ENCODE measurements around the gene GARS1. TPM values are rescaled to one million over a fixed set of nuclear protein-coding genes. Genes with fewer than 3 reads are reported as not detected.

Gene GARS1
- total and polyA plus RNA-seq, 4 donors, result 43.3 to 73.6 (median 67.8) TPM

DNA sequence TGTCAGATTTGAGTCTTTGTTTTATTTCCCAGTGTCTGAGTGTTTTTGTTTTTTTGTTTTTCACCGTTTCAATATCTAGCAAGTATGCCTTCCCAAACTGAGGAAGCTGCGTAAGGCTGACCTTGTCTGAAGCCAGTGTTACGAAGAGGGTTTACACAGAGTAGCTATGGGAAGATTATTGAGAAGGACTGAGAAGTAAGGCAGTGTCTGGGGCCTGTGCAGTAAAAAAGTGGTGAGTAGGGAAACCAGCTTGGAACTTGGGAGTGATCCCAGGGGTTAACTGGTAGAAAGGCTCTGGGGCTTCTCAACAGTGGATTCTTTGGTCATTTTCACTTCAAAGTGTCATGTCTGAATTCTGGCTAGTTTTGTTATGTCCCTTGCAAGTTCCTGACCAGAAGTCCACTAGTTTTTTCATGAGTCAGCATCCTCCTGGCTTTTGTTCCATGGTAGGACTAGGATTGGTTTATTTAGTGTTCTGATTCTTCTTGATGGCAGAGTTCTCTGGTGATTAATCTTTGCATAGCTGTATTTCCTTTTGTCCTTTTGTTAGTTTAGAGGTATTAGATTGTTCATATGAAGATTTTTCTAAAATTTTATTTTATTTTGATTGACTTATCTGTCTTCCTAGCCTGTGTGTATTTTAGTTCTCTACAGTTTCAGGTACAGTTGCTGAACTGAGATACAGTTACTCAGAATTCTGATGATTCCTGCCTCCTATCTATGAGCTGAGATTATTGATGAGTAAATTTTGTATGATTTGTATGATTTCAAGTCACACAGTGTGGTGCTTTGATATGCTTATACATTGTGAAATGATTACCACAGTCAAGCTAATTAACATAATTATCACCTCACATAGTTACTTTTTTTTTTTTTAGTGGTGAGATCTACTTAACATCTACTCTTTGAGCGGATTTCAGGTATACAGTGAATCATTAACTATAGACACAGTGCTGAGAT is 19.0 kb downstream of the GARS1 start:
- Histone ChIP-seq H3K27me3 (ENCODE audit: control insufficient read depth in 4 of 4, insufficient read depth in 4 of 4, low read length in 3 of 4) (no peaks in the 10 kb centered on the region), H3K4me3 (ENCODE audit: low read depth in 1 of 3, low read length in 3 of 3) (no peak overlapping the region), H3K36me3 (ENCODE audit: control insufficient read depth in 4 of 4, insufficient read depth in 3 of 4, low read depth in 1 of 4, low read length in 3 of 4) (peaks cover 13 to 61% (median 33%) of the 10 kb centered on the region in 4 donors), H3K9me3 (ENCODE audit: control insufficient read depth in 4 of 4, low read length in 3 of 4) (no peaks in the 10 kb centered on the region), H3K27ac (ENCODE audit: low read depth in 1 of 2, low read length in 2 of 2) (no peak overlapping the region), H3K4me1 (ENCODE audit: control insufficient read depth in 4 of 4, insufficient read depth in 4 of 4, low read length in 3 of 4) (no peaks in the 10 kb centered on the region), H3K9ac (ENCODE audit: low read depth in 1 of 2, low read length in 2 of 2) (no peak overlapping the region)
- 97% methylated on average over 4 of the region's 4 CpGs for whole genome bisulfite sequencing
- TF ChIP-seq RAD21 (IDR thresholded peaks at IDR 0.05) (no peak), RXRA (IDR thresholded peaks at IDR 0.05) (no peak), EGR1 (IDR thresholded peaks at IDR 0.05; ENCODE audit: low read depth in 2 of 2) (no peak), GABPA (IDR thresholded peaks at IDR 0.05 in 1 of 2, conservative IDR thresholded peaks at IDR 0.05 in 1 of 2) (no peak), YY1 (IDR thresholded peaks at IDR 0.05) (no peak)
- TF ChIP-seq, protein P1, sequence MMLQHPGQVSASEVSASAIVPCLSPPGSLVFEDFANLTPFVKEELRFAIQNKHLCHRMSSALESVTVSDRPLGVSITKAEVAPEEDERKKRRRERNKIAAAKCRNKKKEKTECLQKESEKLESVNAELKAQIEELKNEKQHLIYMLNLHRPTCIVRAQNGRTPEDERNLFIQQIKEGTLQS (IDR thresholded peaks at IDR 0.05), result no peak
- DNase-seq (ENCODE audit: low spot score), result no peak

DNA sequence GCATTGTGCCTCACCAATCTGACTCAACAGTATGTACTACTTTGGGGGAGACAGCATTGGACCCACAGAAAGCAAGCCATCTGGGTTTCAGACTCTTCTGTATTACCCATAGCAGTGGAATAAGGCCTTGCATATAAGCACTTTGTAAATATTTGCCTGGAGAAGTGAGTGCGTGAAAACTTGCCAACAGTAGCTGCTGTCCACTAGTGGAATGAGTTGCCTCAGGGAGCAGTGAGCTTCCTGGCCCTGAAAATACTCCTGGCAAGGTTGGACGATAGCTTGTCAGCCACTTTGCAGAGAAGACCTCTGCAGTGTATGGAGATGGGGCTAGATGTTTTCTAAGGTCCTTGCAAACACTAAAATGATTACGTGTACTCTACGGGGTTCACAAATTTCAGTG is 21.6 kb downstream of the GARS1 start:
- no peak overlapping the region for H3K9ac ChIP-seq (ENCODE audit: low read depth in 1 of 2, low read length in 2 of 2)
- H3K9me3 ChIP-seq (ENCODE audit: control insufficient read depth in 4 of 4, low read length in 3 of 4), result no peaks in the 10 kb centered on the region
- H3K4me3 ChIP-seq (ENCODE audit: low read depth in 1 of 3, low read length in 3 of 3), result no peak overlapping the region
- DNase-seq (ENCODE audit: low spot score), result no peak
- 87% methylated on average over 4 of the region's 4 CpGs for WGBS
- no peaks in the 10 kb centered on the region for H3K4me1 ChIP-seq (ENCODE audit: control insufficient read depth in 4 of 4, insufficient read depth in 4 of 4, low read length in 3 of 4)
- TF ChIP-seq, protein P2, sequence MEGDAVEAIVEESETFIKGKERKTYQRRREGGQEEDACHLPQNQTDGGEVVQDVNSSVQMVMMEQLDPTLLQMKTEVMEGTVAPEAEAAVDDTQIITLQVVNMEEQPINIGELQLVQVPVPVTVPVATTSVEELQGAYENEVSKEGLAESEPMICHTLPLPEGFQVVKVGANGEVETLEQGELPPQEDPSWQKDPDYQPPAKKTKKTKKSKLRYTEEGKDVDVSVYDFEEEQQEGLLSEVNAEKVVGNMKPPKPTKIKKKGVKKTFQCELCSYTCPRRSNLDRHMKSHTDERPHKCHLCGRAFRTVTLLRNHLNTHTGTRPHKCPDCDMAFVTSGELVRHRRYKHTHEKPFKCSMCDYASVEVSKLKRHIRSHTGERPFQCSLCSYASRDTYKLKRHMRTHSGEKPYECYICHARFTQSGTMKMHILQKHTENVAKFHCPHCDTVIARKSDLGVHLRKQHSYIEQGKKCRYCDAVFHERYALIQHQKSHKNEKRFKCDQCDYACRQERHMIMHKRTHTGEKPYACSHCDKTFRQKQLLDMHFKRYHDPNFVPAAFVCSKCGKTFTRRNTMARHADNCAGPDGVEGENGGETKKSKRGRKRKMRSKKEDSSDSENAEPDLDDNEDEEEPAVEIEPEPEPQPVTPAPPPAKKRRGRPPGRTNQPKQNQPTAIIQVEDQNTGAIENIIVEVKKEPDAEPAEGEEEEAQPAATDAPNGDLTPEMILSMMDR (IDR thresholded peaks at IDR 0.05; ENCODE audit: low read depth, low read length, missing input control), result no peak
- TF ChIP-seq JUND (IDR thresholded peaks at IDR 0.05), result no peak
- TF ChIP-seq FOXA1 (IDR thresholded peaks at IDR 0.05), result no peak
- H3K27me3 ChIP-seq (ENCODE audit: control insufficient read depth in 4 of 4, insufficient read depth in 4 of 4, low read length in 3 of 4), result no peaks in the 10 kb centered on the region
- no peak overlapping the region for H3K27ac ChIP-seq (ENCODE audit: low read depth in 1 of 2, low read length in 2 of 2)
- peaks cover 13 to 62% (median 32%) of the 10 kb centered on the region in 4 donors for H3K36me3 ChIP-seq (ENCODE audit: control insufficient read depth in 4 of 4, insufficient read depth in 3 of 4, low read depth in 1 of 4, low read length in 3 of 4)

DNA sequence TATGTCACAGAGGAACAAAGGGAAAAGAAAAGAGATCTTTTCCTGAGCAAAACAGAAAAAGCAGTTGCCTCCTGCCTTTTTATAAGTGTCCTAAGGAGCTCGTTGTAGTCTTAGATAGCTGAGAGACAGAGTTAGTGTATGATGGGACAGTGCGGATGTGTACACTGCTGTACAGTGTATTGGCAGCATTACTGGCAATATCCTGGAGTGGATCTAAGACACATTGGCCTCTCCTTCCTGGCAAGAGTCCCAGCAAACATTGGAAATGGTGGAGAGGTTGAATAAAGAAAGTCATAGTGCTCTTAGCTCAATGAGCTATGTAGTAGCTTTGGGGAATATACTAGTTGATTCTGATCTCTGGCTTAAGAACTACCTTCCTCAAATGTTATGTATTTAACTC is 22.7 kb downstream of the GARS1 start:
- 94% methylated on average over 2 of the region's 2 CpGs for WGBS
- H3K4me1 ChIP-seq (ENCODE audit: control insufficient read depth in 4 of 4, insufficient read depth in 4 of 4, low read length in 3 of 4), result no peaks in the 10 kb centered on the region
- H3K9me3 ChIP-seq (ENCODE audit: control insufficient read depth in 4 of 4, low read length in 3 of 4), result no peaks in the 10 kb centered on the region
- peaks cover 11 to 69% (median 36%) of the 10 kb centered on the region in 4 donors for H3K36me3 ChIP-seq (ENCODE audit: control insufficient read depth in 4 of 4, insufficient read depth in 3 of 4, low read depth in 1 of 4, low read length in 3 of 4)
- H3K9ac ChIP-seq (ENCODE audit: low read depth in 1 of 2, low read length in 2 of 2), result no peak overlapping the region
- DNase-seq (ENCODE audit: low spot score), result no peak
- H3K4me3 ChIP-seq (ENCODE audit: low read depth in 1 of 3, low read length in 3 of 3), result no peak overlapping the region
- no peaks in the 10 kb centered on the region for H3K27me3 ChIP-seq (ENCODE audit: control insufficient read depth in 4 of 4, insufficient read depth in 4 of 4, low read length in 3 of 4)
- no peak overlapping the region for H3K27ac ChIP-seq (ENCODE audit: low read depth in 1 of 2, low read length in 2 of 2)
- TF ChIP-seq, protein P3, sequence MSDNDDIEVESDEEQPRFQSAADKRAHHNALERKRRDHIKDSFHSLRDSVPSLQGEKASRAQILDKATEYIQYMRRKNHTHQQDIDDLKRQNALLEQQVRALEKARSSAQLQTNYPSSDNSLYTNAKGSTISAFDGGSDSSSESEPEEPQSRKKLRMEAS (IDR thresholded peaks at IDR 0.05), result no peak
- no peak for TF ChIP-seq RXRA (IDR thresholded peaks at IDR 0.05)
- no peak for TF ChIP-seq TAF1 (conservative IDR thresholded peaks at IDR 0.05)
- TF ChIP-seq YY1 (IDR thresholded peaks at IDR 0.05), result no peak
- no peak for TF ChIP-seq NR2F2 (IDR thresholded peaks at IDR 0.05)
- no peak for TF ChIP-seq FOXA1 (IDR thresholded peaks at IDR 0.05)
- TF ChIP-seq HNF4G (IDR thresholded peaks at IDR 0.05), result no peak
- no peak for TF ChIP-seq JUND (IDR thresholded peaks at IDR 0.05)
- TF ChIP-seq EGR1 (IDR thresholded peaks at IDR 0.05; ENCODE audit: low read depth in 2 of 2), result no peak
- TF ChIP-seq, protein P4, sequence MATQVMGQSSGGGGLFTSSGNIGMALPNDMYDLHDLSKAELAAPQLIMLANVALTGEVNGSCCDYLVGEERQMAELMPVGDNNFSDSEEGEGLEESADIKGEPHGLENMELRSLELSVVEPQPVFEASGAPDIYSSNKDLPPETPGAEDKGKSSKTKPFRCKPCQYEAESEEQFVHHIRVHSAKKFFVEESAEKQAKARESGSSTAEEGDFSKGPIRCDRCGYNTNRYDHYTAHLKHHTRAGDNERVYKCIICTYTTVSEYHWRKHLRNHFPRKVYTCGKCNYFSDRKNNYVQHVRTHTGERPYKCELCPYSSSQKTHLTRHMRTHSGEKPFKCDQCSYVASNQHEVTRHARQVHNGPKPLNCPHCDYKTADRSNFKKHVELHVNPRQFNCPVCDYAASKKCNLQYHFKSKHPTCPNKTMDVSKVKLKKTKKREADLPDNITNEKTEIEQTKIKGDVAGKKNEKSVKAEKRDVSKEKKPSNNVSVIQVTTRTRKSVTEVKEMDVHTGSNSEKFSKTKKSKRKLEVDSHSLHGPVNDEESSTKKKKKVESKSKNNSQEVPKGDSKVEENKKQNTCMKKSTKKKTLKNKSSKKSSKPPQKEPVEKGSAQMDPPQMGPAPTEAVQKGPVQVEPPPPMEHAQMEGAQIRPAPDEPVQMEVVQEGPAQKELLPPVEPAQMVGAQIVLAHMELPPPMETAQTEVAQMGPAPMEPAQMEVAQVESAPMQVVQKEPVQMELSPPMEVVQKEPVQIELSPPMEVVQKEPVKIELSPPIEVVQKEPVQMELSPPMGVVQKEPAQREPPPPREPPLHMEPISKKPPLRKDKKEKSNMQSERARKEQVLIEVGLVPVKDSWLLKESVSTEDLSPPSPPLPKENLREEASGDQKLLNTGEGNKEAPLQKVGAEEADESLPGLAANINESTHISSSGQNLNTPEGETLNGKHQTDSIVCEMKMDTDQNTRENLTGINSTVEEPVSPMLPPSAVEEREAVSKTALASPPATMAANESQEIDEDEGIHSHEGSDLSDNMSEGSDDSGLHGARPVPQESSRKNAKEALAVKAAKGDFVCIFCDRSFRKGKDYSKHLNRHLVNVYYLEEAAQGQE (IDR thresholded peaks at IDR 0.05), result no peak
- no peak for TF ChIP-seq HNF4A (conservative IDR thresholded peaks at IDR 0.05)
- TF ChIP-seq, protein P1 (IDR thresholded peaks at IDR 0.05), result no peak
- no peak for TF ChIP-seq GABPA (IDR thresholded peaks at IDR 0.05 in 1 of 2, conservative IDR thresholded peaks at IDR 0.05 in 1 of 2)
- TF ChIP-seq RAD21 (IDR thresholded peaks at IDR 0.05), result no peak
- TF ChIP-seq, protein P5, sequence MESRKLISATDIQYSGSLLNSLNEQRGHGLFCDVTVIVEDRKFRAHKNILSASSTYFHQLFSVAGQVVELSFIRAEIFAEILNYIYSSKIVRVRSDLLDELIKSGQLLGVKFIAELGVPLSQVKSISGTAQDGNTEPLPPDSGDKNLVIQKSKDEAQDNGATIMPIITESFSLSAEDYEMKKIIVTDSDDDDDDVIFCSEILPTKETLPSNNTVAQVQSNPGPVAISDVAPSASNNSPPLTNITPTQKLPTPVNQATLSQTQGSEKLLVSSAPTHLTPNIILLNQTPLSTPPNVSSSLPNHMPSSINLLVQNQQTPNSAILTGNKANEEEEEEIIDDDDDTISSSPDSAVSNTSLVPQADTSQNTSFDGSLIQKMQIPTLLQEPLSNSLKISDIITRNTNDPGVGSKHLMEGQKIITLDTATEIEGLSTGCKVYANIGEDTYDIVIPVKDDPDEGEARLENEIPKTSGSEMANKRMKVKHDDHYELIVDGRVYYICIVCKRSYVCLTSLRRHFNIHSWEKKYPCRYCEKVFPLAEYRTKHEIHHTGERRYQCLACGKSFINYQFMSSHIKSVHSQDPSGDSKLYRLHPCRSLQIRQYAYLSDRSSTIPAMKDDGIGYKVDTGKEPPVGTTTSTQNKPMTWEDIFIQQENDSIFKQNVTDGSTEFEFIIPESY (IDR thresholded peaks at IDR 0.05), result no peak
